Mucosa of stomach (tissue), 1 donor: Measurements from ENCODE around the gene SHROOM4.

Source experiments
- H3K27me3 ChIP-seq: one replicate; pipeline ENCODE4 v1.7.0; 2013; ENCODE audit warnings: mild to moderate bottlenecking, low read length; ENCODE audit not compliant: control insufficient read depth, insufficient read depth
- H3K36me3 ChIP-seq: one replicate; pipeline ENCODE4 v1.7.0; 2013; ENCODE audit warnings: low read length; ENCODE audit not compliant: control insufficient read depth, insufficient read depth
- H3K4me1 ChIP-seq: one replicate; pipeline ENCODE4 v1.7.0; 2013; ENCODE audit warnings: mild to moderate bottlenecking, low read length; ENCODE audit not compliant: control insufficient read depth, insufficient read depth
- H3K4me3 ChIP-seq: one replicate; pipeline ENCODE4 v1.7.0; 2013; ENCODE audit warnings: low read length
- H3K9ac ChIP-seq: one replicate; pipeline ENCODE4 v1.7.0; 2013; ENCODE audit warnings: mild to moderate bottlenecking, low read length, moderate library complexity
- H3K9me3 ChIP-seq: one replicate; pipeline ENCODE4 v1.7.0; 2013; ENCODE audit warnings: mild to moderate bottlenecking, low read length, moderate library complexity; ENCODE audit not compliant: control insufficient read depth
- donor health status: Pancreatic carcinoma.

SHROOM4 gene

GRCh38 chrX:50698944-50699343 lies 115.0 kb downstream of the SHROOM4 start:
- no peak overlapping the region for H3K4me3 ChIP-seq
- no peaks in the 10 kb centered on the region for H3K27me3 ChIP-seq
- H3K9ac ChIP-seq = no peak overlapping the region
- no peaks in the 10 kb centered on the region for H3K36me3 ChIP-seq
- no peaks in the 10 kb centered on the region for H3K4me1 ChIP-seq
- no peaks in the 10 kb centered on the region for H3K9me3 ChIP-seq

- Histone ChIP-seq H3K9ac (no peak overlapping the region), H3K4me1 (no peaks in the 10 kb centered on the region), H3K36me3 (no peaks in the 10 kb centered on the region), H3K4me3 (no peak overlapping the region), H3K27me3 (no peaks in the 10 kb centered on the region), H3K9me3 (no peaks in the 10 kb centered on the region)
These were observed 116.3 kb downstream of the SHROOM4 start for GRCh38 chrX:50697691-50698090.

GRCh38 chrX:50691820-50692219 lies 122.2 kb downstream of the SHROOM4 start:
- no peaks in the 10 kb centered on the region for H3K36me3 ChIP-seq
- H3K9ac ChIP-seq = no peak overlapping the region
- H3K9me3 ChIP-seq = no peaks in the 10 kb centered on the region
- H3K4me3 ChIP-seq = no peak overlapping the region
- H3K27me3 ChIP-seq = no peaks in the 10 kb centered on the region
- no peaks in the 10 kb centered on the region for H3K4me1 ChIP-seq

- H3K27me3 ChIP-seq = no peaks in the 10 kb centered on the region
- no peaks in the 10 kb centered on the region for H3K4me1 ChIP-seq
- H3K36me3 ChIP-seq = no peaks in the 10 kb centered on the region
- H3K9me3 ChIP-seq = no peaks in the 10 kb centered on the region
- no peak overlapping the region for H3K9ac ChIP-seq
- no peak overlapping the region for H3K4me3 ChIP-seq
These were observed 129.1 kb downstream of the SHROOM4 start for GRCh38 chrX:50684871-50685270.

GRCh38 chrX:50680990-50681389 lies 133.0 kb downstream of the SHROOM4 start:
- Histone ChIP-seq H3K4me3 (no peak overlapping the region), H3K4me1 (no peaks in the 10 kb centered on the region), H3K9ac (no peak overlapping the region)

GRCh38 chrX:50677789-50678188 lies 136.2 kb downstream of the SHROOM4 start:
- H3K9ac ChIP-seq = no peak overlapping the region
- H3K4me3 ChIP-seq = no peak overlapping the region
- no peaks in the 10 kb centered on the region for H3K27me3 ChIP-seq
- H3K36me3 ChIP-seq = no peaks in the 10 kb centered on the region
- no peaks in the 10 kb centered on the region for H3K4me1 ChIP-seq
- H3K9me3 ChIP-seq = no peaks in the 10 kb centered on the region

More at GRCh38 chrX:50680990-50681389, 133.0 kb downstream of the SHROOM4 start:
- H3K36me3 ChIP-seq = no peaks in the 10 kb centered on the region
- H3K9me3 ChIP-seq = no peaks in the 10 kb centered on the region
- H3K27me3 ChIP-seq = no peaks in the 10 kb centered on the region

- H3K36me3 ChIP-seq = no peaks in the 10 kb centered on the region
- no peaks in the 10 kb centered on the region for H3K9me3 ChIP-seq
- H3K4me3 ChIP-seq = no peak overlapping the region
- H3K4me1 ChIP-seq = no peaks in the 10 kb centered on the region
- no peaks in the 10 kb centered on the region for H3K27me3 ChIP-seq
- H3K9ac ChIP-seq = no peak overlapping the region
These were observed 142.3 kb downstream of the SHROOM4 start for GRCh38 chrX:50671661-50672060.

GRCh38 chrX:50668860-50669259 lies 145.1 kb downstream of the SHROOM4 start:
- Histone ChIP-seq H3K4me1 (no peaks in the 10 kb centered on the region), H3K36me3 (no peaks in the 10 kb centered on the region), H3K4me3 (no peak overlapping the region), H3K9ac (no peak overlapping the region), H3K9me3 (no peaks in the 10 kb centered on the region), H3K27me3 (no peaks in the 10 kb centered on the region)

GRCh38 chrX:50648156-50648555 lies 165.8 kb downstream of the SHROOM4 start:
- no peaks in the 10 kb centered on the region for H3K36me3 ChIP-seq
- H3K4me3 ChIP-seq = no peak overlapping the region

GRCh38 chrX:50644496-50644895 lies 169.5 kb downstream of the SHROOM4 start:
- Histone ChIP-seq H3K9me3 (no peaks in the 10 kb centered on the region), H3K36me3 (no peaks in the 10 kb centered on the region), H3K4me1 (no peaks in the 10 kb centered on the region), H3K9ac (no peak overlapping the region), H3K27me3 (no peaks in the 10 kb centered on the region), H3K4me3 (no peak overlapping the region)

More at GRCh38 chrX:50648156-50648555, 165.8 kb downstream of the SHROOM4 start:
- Histone ChIP-seq H3K27me3 (no peaks in the 10 kb centered on the region), H3K4me1 (no peaks in the 10 kb centered on the region), H3K9ac (no peak overlapping the region), H3K9me3 (no peaks in the 10 kb centered on the region)

GRCh38 chrX:50643525-50644137 lies 170.4 kb downstream of the SHROOM4 start:
- Histone ChIP-seq H3K4me3 (no peak overlapping the region), H3K4me1 (no peaks in the 10 kb centered on the region), H3K9me3 (no peaks in the 10 kb centered on the region), H3K27me3 (no peaks in the 10 kb centered on the region), H3K9ac (no peak overlapping the region), H3K36me3 (no peaks in the 10 kb centered on the region)

- no peaks in the 10 kb centered on the region for H3K27me3 ChIP-seq
- no peaks in the 10 kb centered on the region for H3K36me3 ChIP-seq
- no peaks in the 10 kb centered on the region for H3K4me1 ChIP-seq
- no peaks in the 10 kb centered on the region for H3K9me3 ChIP-seq
- no peak overlapping the region for H3K9ac ChIP-seq
- H3K4me3 ChIP-seq = no peak overlapping the region
These were observed 175.9 kb downstream of the SHROOM4 start for GRCh38 chrX:50638123-50638522.

- Histone ChIP-seq H3K9me3 (no peaks in the 10 kb centered on the region), H3K4me1 (no peaks in the 10 kb centered on the region), H3K4me3 (no peak overlapping the region)
These were observed 178.1 kb downstream of the SHROOM4 start for GRCh38 chrX:50635817-50636365.

More at GRCh38 chrX:50635817-50636365, 178.1 kb downstream of the SHROOM4 start:
- no peaks in the 10 kb centered on the region for H3K27me3 ChIP-seq
- no peak overlapping the region for H3K9ac ChIP-seq
- no peaks in the 10 kb centered on the region for H3K36me3 ChIP-seq
